DMS53 (cell line): ENCODE results near the gene STH.
"Not testable (repeated sequence)": the region's sequence is repeated elsewhere in the genome, so short reads cannot be mapped to it uniquely, and the experiment has no call there.

Source experiments
- DNase-seq: peaks from one replicate; lab custom pipeline; 2025; lab: John Stamatoyannopoulos, UW

Gene STH

DNA sequence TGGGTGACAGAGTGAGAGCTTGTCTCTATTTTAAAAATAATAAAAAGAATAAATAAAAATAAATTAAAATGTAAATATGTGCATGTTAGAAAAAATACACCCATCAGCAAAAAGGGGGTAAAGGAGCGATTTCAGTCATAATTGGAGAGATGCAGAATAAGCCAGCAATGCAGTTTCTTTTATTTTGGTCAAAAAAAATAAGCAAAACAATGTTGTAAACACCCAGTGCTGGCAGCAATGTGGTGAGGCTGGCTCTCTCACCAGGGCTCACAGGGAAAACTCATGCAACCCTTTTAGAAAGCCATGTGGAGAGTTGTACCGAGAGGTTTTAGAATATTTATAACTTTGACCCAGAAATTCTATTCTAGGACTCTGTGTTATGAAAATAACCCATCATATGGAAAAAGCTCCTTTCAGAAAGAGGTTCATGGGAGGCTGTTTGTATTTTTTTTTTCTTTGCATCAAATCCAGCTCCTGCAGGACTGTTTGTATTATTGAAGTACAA lies 8.5 kb downstream of the STH start:
- no peak for DNase-seq

DNA sequence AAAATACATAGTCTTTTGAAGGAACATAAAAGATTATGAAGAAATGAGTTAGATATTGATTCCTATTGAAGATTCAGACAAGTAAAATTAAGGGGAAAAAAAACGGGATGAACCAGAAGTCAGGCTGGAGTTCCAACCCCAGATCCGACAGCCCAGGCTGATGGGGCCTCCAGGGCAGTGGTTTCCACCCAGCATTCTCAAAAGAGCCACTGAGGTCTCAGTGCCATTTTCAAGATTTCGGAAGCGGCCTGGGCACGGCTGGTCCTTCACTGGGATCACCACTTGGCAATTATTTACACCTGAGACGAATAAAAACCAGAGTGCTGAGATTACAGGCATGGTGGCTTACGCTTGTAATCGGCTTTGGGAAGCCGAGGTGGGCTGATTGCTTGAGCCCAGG lies 9.5 kb downstream of the STH start:
- no peak for DNase-seq

DNA sequence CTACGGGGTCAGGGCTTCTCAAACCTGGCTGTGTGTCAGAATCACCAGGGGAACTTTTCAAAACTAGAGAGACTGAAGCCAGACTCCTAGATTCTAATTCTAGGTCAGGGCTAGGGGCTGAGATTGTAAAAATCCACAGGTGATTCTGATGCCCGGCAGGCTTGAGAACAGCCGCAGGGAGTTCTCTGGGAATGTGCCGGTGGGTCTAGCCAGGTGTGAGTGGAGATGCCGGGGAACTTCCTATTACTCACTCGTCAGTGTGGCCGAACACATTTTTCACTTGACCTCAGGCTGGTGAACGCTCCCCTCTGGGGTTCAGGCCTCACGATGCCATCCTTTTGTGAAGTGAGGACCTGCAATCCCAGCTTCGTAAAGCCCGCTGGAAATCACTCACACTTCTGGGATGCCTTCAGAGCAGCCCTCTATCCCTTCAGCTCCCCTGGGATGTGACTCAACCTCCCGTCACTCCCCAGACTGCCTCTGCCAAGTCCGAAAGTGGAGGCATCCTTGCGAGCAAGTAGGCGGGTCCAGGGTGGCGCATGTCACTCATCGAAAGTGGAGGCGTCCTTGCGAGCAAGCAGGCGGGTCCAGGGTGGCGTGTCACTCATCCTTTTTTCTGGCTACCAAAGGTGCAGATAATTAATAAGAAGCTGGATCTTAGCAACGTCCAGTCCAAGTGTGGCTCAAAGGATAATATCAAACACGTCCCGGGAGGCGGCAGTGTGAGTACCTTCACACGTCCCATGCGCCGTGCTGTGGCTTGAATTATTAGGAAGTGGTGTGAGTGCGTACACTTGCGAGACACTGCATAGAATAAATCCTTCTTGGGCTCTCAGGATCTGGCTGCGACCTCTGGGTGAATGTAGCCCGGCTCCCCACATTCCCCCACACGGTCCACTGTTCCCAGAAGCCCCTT lies 10.9 kb downstream of the STH start:
- DNase-seq: no peak

DNA sequence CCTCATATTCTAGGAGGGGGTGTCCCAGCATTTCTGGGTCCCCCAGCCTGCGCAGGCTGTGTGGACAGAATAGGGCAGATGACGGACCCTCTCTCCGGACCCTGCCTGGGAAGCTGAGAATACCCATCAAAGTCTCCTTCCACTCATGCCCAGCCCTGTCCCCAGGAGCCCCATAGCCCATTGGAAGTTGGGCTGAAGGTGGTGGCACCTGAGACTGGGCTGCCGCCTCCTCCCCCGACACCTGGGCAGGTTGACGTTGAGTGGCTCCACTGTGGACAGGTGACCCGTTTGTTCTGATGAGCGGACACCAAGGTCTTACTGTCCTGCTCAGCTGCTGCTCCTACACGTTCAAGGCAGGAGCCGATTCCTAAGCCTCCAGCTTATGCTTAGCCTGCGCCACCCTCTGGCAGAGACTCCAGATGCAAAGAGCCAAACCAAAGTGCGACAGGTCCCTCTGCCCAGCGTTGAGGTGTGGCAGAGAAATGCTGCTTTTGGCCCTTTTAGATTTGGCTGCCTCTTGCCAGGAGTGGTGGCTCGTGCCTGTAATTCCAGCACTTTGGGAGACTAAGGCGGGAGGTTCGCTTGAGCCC lies 11.6 kb downstream of the STH start:
- peak; percentile 67 for DNase-seq

DNA sequence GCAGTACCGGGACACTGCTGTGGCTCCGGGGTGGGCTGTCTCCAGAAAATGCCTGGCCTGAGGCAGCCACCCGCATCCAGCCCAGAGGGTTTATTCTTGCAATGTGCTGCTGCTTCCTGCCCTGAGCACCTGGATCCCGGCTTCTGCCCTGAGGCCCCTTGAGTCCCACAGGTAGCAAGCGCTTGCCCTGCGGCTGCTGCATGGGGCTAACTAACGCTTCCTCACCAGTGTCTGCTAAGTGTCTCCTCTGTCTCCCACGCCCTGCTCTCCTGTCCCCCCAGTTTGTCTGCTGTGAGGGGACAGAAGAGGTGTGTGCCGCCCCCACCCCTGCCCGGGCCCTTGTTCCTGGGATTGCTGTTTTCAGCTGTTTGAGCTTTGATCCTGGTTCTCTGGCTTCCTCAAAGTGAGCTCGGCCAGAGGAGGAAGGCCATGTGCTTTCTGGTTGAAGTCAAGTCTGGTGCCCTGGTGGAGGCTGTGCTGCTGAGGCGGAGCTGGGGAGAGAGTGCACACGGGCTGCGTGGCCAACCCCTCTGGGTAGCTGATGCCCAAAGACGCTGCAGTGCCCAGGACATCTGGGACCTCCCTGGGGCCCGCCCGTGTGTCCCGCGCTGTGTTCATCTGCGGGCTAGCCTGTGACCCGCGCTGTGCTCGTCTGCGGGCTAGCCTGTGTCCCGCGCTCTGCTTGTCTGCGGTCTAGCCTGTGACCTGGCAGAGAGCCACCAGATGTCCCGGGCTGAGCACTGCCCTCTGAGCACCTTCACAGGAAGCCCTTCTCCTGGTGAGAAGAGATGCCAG lies 12.9 kb downstream of the STH start:
- no peak for DNase-seq

DNA sequence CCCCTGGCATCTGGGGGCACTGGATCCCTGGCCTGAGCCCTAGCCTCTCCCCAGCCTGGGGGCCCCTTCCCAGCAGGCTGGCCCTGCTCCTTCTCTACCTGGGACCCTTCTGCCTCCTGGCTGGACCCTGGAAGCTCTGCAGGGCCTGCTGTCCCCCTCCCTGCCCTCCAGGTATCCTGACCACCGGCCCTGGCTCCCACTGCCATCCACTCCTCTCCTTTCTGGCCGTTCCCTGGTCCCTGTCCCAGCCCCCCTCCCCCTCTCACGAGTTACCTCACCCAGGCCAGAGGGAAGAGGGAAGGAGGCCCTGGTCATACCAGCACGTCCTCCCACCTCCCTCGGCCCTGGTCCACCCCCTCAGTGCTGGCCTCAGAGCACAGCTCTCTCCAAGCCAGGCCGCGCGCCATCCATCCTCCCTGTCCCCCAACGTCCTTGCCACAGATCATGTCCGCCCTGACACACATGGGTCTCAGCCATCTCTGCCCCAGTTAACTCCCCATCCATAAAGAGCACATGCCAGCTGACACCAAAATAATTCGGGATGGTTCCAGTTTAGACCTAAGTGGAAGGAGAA lies 13.5 kb downstream of the STH start:
- DNase-seq: no peak

DNA sequence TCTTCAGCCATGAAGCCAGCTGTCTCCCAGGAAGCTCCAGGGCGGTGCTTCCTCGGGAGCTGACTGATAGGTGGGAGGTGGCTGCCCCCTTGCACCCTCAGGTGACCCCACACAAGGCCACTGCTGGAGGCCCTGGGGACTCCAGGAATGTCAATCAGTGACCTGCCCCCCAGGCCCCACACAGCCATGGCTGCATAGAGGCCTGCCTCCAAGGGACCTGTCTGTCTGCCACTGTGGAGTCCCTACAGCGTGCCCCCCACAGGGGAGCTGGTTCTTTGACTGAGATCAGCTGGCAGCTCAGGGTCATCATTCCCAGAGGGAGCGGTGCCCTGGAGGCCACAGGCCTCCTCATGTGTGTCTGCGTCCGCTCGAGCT lies 14.1 kb downstream of the STH start:
- no peak for DNase-seq

DNA sequence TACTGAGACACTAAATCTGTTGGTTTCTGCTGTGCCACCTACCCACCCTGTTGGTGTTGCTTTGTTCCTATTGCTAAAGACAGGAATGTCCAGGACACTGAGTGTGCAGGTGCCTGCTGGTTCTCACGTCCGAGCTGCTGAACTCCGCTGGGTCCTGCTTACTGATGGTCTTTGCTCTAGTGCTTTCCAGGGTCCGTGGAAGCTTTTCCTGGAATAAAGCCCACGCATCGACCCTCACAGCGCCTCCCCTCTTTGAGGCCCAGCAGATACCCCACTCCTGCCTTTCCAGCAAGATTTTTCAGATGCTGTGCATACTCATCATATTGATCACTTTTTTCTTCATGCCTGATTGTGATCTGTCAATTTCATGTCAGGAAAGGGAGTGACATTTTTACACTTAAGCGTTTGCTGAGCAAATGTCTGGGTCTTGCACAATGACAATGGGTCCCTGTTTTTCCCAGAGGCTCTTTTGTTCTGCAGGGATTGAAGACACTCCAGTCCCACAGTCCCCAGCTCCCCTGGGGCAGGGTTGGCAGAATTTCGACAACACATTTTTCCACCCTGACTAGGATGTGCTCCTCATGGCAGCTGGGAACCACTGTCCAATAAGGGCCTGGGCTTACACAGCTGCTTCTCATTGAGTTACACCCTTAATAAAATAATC lies 14.6 kb downstream of the STH start:
- DNase-seq: no peak

DNA sequence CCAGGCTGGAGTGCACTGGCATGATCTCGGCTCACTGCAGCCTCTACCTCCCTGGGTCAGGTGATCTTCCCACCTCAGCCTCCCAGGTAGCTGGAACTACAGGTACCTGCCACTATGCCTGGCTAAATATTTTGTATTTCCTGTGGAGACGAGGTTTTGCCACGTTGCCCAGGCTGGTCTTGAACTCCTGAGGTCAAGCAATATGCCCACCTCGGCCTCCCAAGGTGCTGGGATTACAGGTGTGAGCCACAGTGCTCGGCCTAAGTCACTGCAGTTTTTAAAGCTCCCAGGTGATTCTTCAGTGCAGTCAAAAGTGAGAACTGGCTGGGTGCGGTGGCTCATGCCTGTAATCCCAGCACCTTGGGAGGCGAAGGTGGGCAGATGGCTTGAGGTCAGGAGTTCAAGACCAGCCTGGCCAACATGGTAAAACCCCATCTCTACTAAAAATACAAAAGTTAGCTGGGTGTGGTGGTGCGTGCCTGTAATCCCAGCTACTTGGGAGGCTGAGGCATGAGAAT lies 20.4 kb downstream of the STH start:
- DNase-seq: not testable (repeated sequence)

DNA sequence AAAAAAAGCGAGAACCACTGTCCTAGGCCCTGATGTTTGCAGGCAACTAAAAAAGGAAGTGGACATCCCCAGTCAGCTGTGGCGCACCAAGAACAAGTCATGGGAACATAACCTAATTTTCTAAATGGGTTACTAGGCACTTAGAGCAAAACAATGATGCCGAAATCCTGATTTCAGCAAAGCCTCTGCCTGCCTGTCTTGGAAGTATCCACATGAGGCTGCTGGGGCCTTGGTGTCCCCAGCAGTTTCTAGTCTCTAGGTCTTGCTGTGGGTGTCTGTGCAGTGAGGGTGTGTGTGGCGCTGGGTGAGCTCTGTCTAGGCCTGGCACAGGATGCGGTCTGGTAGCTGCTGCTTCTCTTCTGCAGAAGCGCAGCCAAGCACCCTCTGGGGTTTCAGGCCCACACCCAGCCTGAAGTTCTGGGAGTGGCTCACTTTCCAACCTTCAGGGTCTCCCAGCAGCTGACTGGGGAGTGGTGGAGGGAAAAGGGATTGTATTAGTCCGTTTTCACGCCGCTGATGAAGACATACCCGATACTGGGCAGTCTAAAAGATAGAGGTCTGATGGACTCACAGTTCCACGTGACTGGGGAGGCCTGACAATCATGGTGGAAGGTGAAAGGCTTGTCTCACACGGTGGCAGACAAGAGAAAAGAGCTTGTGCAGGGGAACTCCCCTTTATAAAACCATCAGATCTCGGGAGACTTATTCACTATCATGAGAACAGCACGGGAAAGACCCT lies 21.1 kb downstream of the STH start:
- no peak for DNase-seq

DNA sequence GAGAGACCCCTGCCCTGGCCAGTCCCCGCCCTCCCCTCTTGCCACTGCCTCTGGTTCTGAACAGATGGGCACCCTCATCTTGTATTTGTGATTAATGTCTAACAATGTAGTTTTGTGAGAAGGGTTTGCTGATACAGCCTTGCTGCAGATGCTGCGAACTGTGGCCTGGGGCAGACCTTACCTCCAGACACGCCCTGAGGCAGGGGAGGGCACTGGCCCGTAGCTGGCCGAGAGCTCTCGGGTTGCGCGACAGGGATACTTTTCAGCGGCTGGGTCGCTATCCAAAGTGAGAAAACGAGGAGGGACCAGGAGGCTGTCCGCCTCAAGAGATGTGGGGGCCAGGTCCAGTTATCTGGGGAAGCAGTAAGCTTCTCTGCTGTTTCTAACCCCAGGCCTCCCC lies 21.9 kb downstream of the STH start:
- DNase-seq: no peak

DNA sequence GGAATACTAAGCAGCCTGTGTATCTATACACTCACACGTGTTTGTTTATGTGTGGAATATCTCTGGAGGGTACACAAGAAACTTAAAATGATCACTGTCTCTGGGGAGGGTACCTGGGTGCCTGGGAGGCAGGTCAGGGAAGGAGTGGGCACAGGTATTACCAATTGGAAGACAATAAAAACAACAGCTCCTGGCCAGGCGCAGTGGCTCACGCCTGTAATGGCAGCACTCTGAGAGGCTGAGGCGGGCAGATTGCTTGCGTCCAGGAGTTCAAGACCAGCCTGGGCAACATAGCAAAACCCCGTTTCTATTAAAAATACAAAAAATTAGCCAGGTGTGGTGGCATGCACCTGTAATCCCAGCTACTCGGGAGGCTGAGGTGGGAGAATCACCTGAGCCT lies 24.3 kb downstream of the STH start:
- DNase-seq: not testable (repeated sequence)

DNA sequence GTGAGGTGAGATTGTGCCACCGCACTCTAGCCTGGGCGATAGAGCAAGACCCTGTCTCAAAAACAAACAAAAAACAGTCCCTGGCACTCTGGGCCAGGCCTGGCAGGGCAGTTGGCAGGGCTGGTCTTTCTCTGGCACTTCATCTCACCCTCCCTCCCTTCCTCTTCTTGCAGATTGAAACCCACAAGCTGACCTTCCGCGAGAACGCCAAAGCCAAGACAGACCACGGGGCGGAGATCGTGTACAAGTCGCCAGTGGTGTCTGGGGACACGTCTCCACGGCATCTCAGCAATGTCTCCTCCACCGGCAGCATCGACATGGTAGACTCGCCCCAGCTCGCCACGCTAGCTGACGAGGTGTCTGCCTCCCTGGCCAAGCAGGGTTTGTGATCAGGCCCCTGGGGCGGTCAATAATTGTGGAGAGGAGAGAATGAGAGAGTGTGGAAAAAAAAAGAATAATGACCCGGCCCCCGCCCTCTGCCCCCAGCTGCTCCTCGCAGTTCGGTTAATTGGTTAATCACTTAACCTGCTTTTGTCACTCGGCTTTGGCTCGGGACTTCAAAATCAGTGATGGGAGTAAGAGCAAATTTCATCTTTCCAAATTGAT lies 24.8 kb downstream of the STH start:
- DNase-seq: no peak

DNA sequence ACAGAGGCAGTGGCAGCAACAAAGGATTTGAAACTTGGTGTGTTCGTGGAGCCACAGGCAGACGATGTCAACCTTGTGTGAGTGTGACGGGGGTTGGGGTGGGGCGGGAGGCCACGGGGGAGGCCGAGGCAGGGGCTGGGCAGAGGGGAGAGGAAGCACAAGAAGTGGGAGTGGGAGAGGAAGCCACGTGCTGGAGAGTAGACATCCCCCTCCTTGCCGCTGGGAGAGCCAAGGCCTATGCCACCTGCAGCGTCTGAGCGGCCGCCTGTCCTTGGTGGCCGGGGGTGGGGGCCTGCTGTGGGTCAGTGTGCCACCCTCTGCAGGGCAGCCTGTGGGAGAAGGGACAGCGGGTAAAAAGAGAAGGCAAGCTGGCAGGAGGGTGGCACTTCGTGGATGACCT lies 25.5 kb downstream of the STH start:
- no peak for DNase-seq

DNA sequence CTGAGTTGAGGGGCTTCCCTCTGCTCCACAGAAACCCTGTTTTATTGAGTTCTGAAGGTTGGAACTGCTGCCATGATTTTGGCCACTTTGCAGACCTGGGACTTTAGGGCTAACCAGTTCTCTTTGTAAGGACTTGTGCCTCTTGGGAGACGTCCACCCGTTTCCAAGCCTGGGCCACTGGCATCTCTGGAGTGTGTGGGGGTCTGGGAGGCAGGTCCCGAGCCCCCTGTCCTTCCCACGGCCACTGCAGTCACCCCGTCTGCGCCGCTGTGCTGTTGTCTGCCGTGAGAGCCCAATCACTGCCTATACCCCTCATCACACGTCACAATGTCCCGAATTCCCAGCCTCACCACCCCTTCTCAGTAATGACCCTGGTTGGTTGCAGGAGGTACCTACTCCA lies 26.0 kb downstream of the STH start:
- no peak for DNase-seq

DNA sequence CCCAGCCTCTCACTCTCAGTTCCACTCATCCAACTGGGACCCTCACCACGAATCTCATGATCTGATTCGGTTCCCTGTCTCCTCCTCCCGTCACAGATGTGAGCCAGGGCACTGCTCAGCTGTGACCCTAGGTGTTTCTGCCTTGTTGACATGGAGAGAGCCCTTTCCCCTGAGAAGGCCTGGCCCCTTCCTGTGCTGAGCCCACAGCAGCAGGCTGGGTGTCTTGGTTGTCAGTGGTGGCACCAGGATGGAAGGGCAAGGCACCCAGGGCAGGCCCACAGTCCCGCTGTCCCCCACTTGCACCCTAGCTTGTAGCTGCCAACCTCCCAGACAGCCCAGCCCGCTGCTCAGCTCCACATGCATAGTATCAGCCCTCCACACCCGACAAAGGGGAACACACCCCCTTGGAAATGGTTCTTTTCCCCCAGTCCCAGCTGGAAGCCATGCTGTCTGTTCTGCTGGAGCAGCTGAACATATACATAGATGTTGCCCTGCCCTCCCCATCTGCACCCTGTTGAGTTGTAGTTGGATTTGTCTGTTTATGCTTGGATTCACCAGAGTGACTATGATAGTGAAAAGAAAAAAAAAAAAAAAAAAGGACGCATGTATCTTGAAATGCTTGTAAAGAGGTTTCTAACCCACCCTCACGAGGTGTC lies 26.6 kb downstream of the STH start:
- no peak for DNase-seq

DNA sequence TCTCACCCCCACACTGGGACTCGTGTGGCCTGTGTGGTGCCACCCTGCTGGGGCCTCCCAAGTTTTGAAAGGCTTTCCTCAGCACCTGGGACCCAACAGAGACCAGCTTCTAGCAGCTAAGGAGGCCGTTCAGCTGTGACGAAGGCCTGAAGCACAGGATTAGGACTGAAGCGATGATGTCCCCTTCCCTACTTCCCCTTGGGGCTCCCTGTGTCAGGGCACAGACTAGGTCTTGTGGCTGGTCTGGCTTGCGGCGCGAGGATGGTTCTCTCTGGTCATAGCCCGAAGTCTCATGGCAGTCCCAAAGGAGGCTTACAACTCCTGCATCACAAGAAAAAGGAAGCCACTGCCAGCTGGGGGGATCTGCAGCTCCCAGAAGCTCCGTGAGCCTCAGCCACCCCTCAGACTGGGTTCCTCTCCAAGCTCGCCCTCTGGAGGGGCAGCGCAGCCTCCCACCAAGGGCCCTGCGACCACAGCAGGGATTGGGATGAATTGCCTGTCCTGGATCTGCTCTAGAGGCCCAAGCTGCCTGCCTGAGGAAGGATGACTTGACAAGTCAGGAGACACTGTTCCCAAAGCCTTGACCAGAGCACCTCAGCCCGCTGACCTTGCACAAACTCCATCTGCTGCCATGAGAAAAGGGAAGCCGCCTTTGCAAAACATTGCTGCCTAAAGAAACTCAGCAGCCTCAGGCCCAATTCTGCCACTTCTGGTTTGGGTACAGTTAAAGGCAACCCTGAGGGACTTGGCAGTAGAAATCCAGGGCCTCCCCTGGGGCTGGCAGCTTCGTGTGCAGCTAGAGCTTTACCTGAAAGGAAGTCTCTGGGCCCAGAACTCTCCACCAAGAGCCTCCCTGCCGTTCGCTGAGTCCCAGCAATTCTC lies 27.4 kb downstream of the STH start:
- no peak for DNase-seq

DNA sequence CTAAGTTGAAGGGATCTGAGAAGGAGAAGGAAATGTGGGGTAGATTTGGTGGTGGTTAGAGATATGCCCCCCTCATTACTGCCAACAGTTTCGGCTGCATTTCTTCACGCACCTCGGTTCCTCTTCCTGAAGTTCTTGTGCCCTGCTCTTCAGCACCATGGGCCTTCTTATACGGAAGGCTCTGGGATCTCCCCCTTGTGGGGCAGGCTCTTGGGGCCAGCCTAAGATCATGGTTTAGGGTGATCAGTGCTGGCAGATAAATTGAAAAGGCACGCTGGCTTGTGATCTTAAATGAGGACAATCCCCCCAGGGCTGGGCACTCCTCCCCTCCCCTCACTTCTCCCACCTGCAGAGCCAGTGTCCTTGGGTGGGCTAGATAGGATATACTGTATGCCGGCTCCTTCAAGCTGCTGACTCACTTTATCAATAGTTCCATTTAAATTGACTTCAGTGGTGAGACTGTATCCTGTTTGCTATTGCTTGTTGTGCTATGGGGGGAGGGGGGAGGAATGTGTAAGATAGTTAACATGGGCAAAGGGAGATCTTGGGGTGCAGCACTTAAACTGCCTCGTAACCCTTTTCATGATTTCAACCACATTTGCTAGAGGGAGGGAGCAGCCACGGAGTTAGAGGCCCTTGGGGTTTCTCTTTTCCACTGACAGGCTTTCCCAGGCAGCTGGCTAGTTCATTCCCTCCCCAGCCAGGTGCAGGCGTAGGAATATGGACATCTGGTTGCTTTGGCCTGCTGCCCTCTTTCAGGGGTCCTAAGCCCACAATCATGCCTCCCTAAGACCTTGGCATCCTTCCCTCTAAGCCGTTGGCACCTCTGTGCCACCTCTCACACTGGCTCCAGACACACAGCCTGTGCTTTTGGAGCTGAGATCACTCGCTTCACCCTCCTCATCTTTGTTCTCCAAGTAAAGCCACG lies 28.3 kb downstream of the STH start:
- no peak for DNase-seq
